ENCODE results near the gene EMILIN3.

Gene EMILIN3

GRCh38 chr20:41329435-41330342 is 36.9 kb downstream of the EMILIN3 start:
- DNase-seq (ENCODE audit: low spot score): peak; percentile 66
- TF ChIP-seq CTCF (IDR thresholded peaks at IDR 0.05; ENCODE audit: extremely low read depth, missing control alignments): no peak

- DNase-seq (ENCODE audit: low spot score): no peak
- TF ChIP-seq CTCF (IDR thresholded peaks at IDR 0.05; ENCODE audit: extremely low read depth, missing control alignments): no peak
Observed at GRCh38 chr20:41327178-41327577, 39.4 kb downstream of the EMILIN3 start.

- no peak for DNase-seq (ENCODE audit: low spot score)
- no peak for TF ChIP-seq CTCF (IDR thresholded peaks at IDR 0.05; ENCODE audit: extremely low read depth, missing control alignments)
Observed at GRCh38 chr20:41320976-41321375, 45.6 kb downstream of the EMILIN3 start.

- no peak for TF ChIP-seq CTCF (IDR thresholded peaks at IDR 0.05; ENCODE audit: extremely low read depth, missing control alignments)
- DNase-seq (ENCODE audit: low spot score): no peak
Observed at GRCh38 chr20:41320441-41320840, 46.2 kb downstream of the EMILIN3 start.

- no peak for DNase-seq (ENCODE audit: low spot score)
- TF ChIP-seq CTCF (IDR thresholded peaks at IDR 0.05; ENCODE audit: extremely low read depth, missing control alignments): no peak
Observed at GRCh38 chr20:41318271-41318649, 48.4 kb downstream of the EMILIN3 start.

- TF ChIP-seq CTCF (IDR thresholded peaks at IDR 0.05; ENCODE audit: extremely low read depth, missing control alignments): no peak
Observed at GRCh38 chr20:41317546-41318270, 48.9 kb downstream of the EMILIN3 start, which contains the start of gene ZHX3. Gene ZHX3 (minus strand): TSS chr20:41317731. CDS start chr20:41204916, 112,815 bp downstream.

More at GRCh38 chr20:41317546-41318270, 48.9 kb downstream of the EMILIN3 start, which contains the start of gene ZHX3:
- peak; percentile 100 for DNase-seq (ENCODE audit: low spot score)
